Left renal pelvis (tissue), 4 donors: ENCODE data around the gene HOMER2. TPM values are rescaled to one million over a fixed set of nuclear protein-coding genes. Genes with fewer than 3 reads are reported as not detected.
"Not testable (repeated sequence)": the region's sequence is repeated elsewhere in the genome, so short reads cannot be mapped to it uniquely, and the experiment has no call there.

ENCODE experiments used
- DNase-seq, 4 donors: peaks; one replicate each; pipeline ENCODE4 v3.0.0-alpha.2; 2013; ENCODE audit warnings: low read depth in 4 of 4, low spot score in 3 of 4
- polyA plus RNA-seq, 4 donors: library from polyadenylated mRNA; unstranded; fragments of 120-200 nt; gene quantifications; one replicate each; pipeline ENCODE4 v1.2.1, GENCODE V29; 2013; ENCODE audit not compliant: insufficient read length in 4 of 4

HOMER2 gene
- polyA plus RNA-seq, 4 donors = 9.6 to 32.6 (median 27.3) TPM

GRCh38 chr15:82840166-82840565, 112.4 kb downstream of the HOMER2 start:
- no peak for DNase-seq

GRCh38 chr15:82839136-82839535, 113.4 kb downstream of the HOMER2 start:
- no peak for DNase-seq

- DNase-seq = no peak
These were observed 114.3 kb downstream of the HOMER2 start for GRCh38 chr15:82838096-82838735.

GRCh38 chr15:82835391-82835917, 117.1 kb downstream of the HOMER2 start:
- DNase-seq = no peak

GRCh38 chr15:82833362-82833682, 119.2 kb downstream of the HOMER2 start:
- DNase-seq = no peak

- DNase-seq = no peak
These were observed 119.7 kb downstream of the HOMER2 start for GRCh38 chr15:82832601-82833361.

- DNase-seq = no peak
These were observed 120.5 kb downstream of the HOMER2 start for GRCh38 chr15:82831894-82832600.

GRCh38 chr15:82830427-82831173, 121.9 kb downstream of the HOMER2 start:
- no peak for DNase-seq

- no peak for DNase-seq
These were observed 123.3 kb downstream of the HOMER2 start for GRCh38 chr15:82829234-82829633.

- no peak for DNase-seq
These were observed 124.4 kb downstream of the HOMER2 start for GRCh38 chr15:82828075-82828474.

- DNase-seq = no peak
These were observed 129.5 kb downstream of the HOMER2 start for GRCh38 chr15:82823049-82823448.

- not testable (repeated sequence) for DNase-seq
These were observed 130.7 kb downstream of the HOMER2 start for GRCh38 chr15:82821851-82822250.

GRCh38 chr15:82821396-82821795, 131.1 kb downstream of the HOMER2 start:
- not testable (repeated sequence) for DNase-seq

- DNase-seq = no peak
These were observed 132.4 kb downstream of the HOMER2 start for GRCh38 chr15:82820128-82820527.

GRCh38 chr15:82812994-82813393, 139.5 kb downstream of the HOMER2 start:
- DNase-seq = no peak

GRCh38 chr15:82810890-82811426, 141.6 kb downstream of the HOMER2 start:
- DNase-seq = peak in 1 of 4 donors; percentile 19

GRCh38 chr15:82810061-82810889, 142.2 kb downstream of the HOMER2 start:
- peak in 2 of 4 donors; percentile 27 to 29 for DNase-seq

- peak; percentile 92 to 96 (median 92) for DNase-seq
These were observed 143.0 kb downstream of the HOMER2 start, which contains the start of gene WHAMM for GRCh38 chr15:82809308-82810060. WHAMM (plus strand) TSS chr15:82809628; CDS start chr15:82809727, 99 bp downstream.

GRCh38 chr15:82808634-82809041, 143.9 kb downstream of the HOMER2 start:
- no peak for DNase-seq
